Uterine smooth muscle cell (primary cell): ENCODE data around the gene FMR1NB. TPM values are rescaled to one million over a fixed set of nuclear protein-coding genes. Genes with fewer than 3 reads are reported as not detected.

ENCODE experiments used
- total RNA-seq: library from RNA; depleted of rRNA; stranded (reverse); fragments of >200 nt; gene quantifications from 2 replicates; pipeline ENCODE4 v1.2.3, GENCODE V29; 2014

Gene FMR1NB
- not detected in 2 replicates for total RNA-seq

GRCh38 chrX:147981038-147981752 is at the start of gene FMR1NB:
Gene FMR1NB (plus strand): TSS chrX:147981337. CDS start chrX:147981403, 66 bp downstream.

Other genes starting within 250 kb of the FMR1NB start
- gene FMR1, start 69.4 kb upstream of the FMR1NB start, total RNA-seq = 33.6 and 34.6 TPM in 2 replicates